Liver (tissue), 9 donors: Measurements from ENCODE around the gene OR51E2. TPM values are rescaled to one million over a fixed set of nuclear protein-coding genes. Genes with fewer than 3 reads are reported as not detected.

Source experiments
- DNase-seq: peaks from one replicate; pipeline ENCODE4 v3.0.0-alpha.2; 2017; ENCODE audit warnings: low spot score
- H3K27ac ChIP-seq, 2 donors: one replicate each; pipeline ENCODE4 v1.7.0; 2013; ENCODE audit warnings: inconsistent platforms in 2 of 2, low read length in 2 of 2, control low read depth in 1 of 2, low read depth in 1 of 2, mild to moderate bottlenecking in 1 of 2
- H3K27me3 ChIP-seq, 4 donors: one replicate each; pipeline versions ENCODE4 v1.6.1 to v1.7.0; 2013; ENCODE audit warnings: low read length in 3 of 4, inconsistent platforms in 1 of 4, mild to moderate bottlenecking in 1 of 4, moderate library complexity in 1 of 4; ENCODE audit not compliant: control insufficient read depth in 4 of 4, insufficient read depth in 4 of 4
- H3K36me3 ChIP-seq, 4 donors: one replicate each; pipeline versions ENCODE4 v1.6.1 to v1.7.0; 2013; ENCODE audit warnings: low read length in 3 of 4, mild to moderate bottlenecking in 3 of 4, low read depth in 1 of 4, moderate library complexity in 1 of 4; ENCODE audit not compliant: control insufficient read depth in 4 of 4, insufficient read depth in 3 of 4
- H3K4me1 ChIP-seq, 4 donors: one replicate each; pipeline versions ENCODE4 v1.6.1 to v1.7.0; 2013; ENCODE audit warnings: low read length in 3 of 4, mild to moderate bottlenecking in 3 of 4, moderate library complexity in 1 of 4; ENCODE audit not compliant: control insufficient read depth in 4 of 4, insufficient read depth in 4 of 4
- H3K4me3 ChIP-seq, 3 donors: one replicate each; pipeline versions ENCODE4 v1.6.1 to v1.7.0; 2013; ENCODE audit warnings: low read length in 3 of 3, control low read depth in 1 of 3, low read depth in 1 of 3, mild to moderate bottlenecking in 1 of 3
- H3K9ac ChIP-seq, 2 donors: one replicate each; pipeline ENCODE4 v1.7.0; 2013; ENCODE audit warnings: low read length in 2 of 2, mild to moderate bottlenecking in 2 of 2, moderate library complexity in 2 of 2, control low read depth in 1 of 2, low read depth in 1 of 2
- H3K9me3 ChIP-seq, 4 donors: one replicate each; pipeline versions ENCODE4 v1.6.1 to v1.7.0; 2013; ENCODE audit warnings: low read length in 3 of 4; ENCODE audit not compliant: control insufficient read depth in 4 of 4
- CTCF ChIP-seq: fragments of 150-350 bp; IDR thresholded peaks from 2 replicates; pipeline ENCODE4 v1.5.1; 2017; ENCODE audit warnings: improper control_type of control experiment, low read depth, low read length; ENCODE audit not compliant: missing input control
- FOXA1 ChIP-seq: IDR thresholded peaks from 2 replicates; pipeline ENCODE4 v1.6.1; 2016; ENCODE audit warnings: antibody characterized with exemption
- GABPA ChIP-seq, 2 donors: IDR thresholded peaks in 1 of 2; conservative IDR thresholded peaks in 1 of 2; 2 replicates each; pipeline ENCODE4 v1.6.1; 2016; ENCODE audit warnings: antibody characterized with exemption in 2 of 2, mild to moderate bottlenecking in 1 of 2, moderate library complexity in 1 of 2
- REST ChIP-seq: IDR thresholded peaks from 2 replicates; pipeline ENCODE4 v1.6.1; 2016; ENCODE audit warnings: antibody characterized with exemption, mild to moderate bottlenecking
- SP1 ChIP-seq: IDR thresholded peaks from 2 replicates; pipeline ENCODE4 v1.6.1; 2018; ENCODE audit warnings: antibody characterized with exemption, mild to moderate bottlenecking
- YY1 ChIP-seq: IDR thresholded peaks from 2 replicates; pipeline ENCODE4 v1.6.1; 2016; ENCODE audit warnings: antibody characterized with exemption, mild to moderate bottlenecking
- WGBS: extraction: QIAGEN DNeasy Blood & Tissue Kit; methylation state at CpG from one replicate; pipeline ENCODE4 v1.1.7; 2013; 5-methylcytosine and 5-hydroxymethylcytosine counted together
- polyA plus RNA-seq, 2 donors: library from polyadenylated mRNA; stranded (reverse) in 1 of 2; unstranded in 1 of 2; fragments of 200-250 nt in 1 of 2; fragments of >200 nt in 1 of 2; fragmentation: Nextera tagmentation in 1 of 2; extraction: Ambion mirVana in 1 of 2; gene quantifications; one replicate each; pipeline versions ENCODE4 v1.2.1 to v1.2.3, GENCODE V29; 2013 to 2015
- total RNA-seq, 2 donors: library from RNA; depleted of rRNA; stranded (reverse); fragments of >200 nt; gene quantifications; one replicate each; pipeline ENCODE4 v1.2.3, GENCODE V29; 2014
- donor health status: healthy.
- donor health status: healthy.
- donor health status: healthy.
- donor health status: healthy.
- donor health status: healthy.

Gene OR51E2
- total and polyA plus RNA-seq, 4 donors = not detected

- 38% methylated on average over 1 of the region's 1 CpG for WGBS
Observed at GRCh38 chr11:4695442-4695841, 2.2 kb downstream of the OR51E2 start.

GRCh38 chr11:4684631-4685285 lies 12.9 kb downstream of the OR51E2 start:
- 65% methylated on average over 3 of the region's 3 CpGs for WGBS
- Histone ChIP-seq H3K27ac (no peak overlapping the region), H3K4me3 (no peak overlapping the region), H3K9ac (no peak overlapping the region), H3K9me3 (no peaks in the 10 kb centered on the region), H3K36me3 (no peaks in the 10 kb centered on the region), H3K27me3 (no peaks in the 10 kb centered on the region), H3K4me1 (no peaks in the 10 kb centered on the region)
- TF ChIP-seq YY1 = no peak
- no peak for TF ChIP-seq REST
- TF ChIP-seq FOXA1 = no peak
- DNase-seq = no peak

More at GRCh38 chr11:4695442-4695841, 2.2 kb downstream of the OR51E2 start:
- Histone ChIP-seq H3K36me3 (no peaks in the 10 kb centered on the region), H3K9ac (no peak overlapping the region), H3K27ac (no peak overlapping the region), H3K9me3 (no peaks in the 10 kb centered on the region), H3K4me1 (no peaks in the 10 kb centered on the region), H3K4me3 (no peak overlapping the region), H3K27me3 (peaks cover 0 to 5% (median 0%) of the 10 kb centered on the region in 4 donors)
- TF ChIP-seq GABPA (IDR thresholded peaks at IDR 0.05 in 1 of 2, conservative IDR thresholded peaks at IDR 0.05 in 1 of 2) (no peak), CTCF (no peak), SP1 (no peak), REST (no peak)
- DNase-seq = no peak
